ENCODE measurements around the gene GOT1. TPM values are rescaled to one million over a fixed set of nuclear protein-coding genes. Genes with fewer than 3 reads are reported as not detected.

Gene GOT1
- total RNA-seq, 1 experiment from 2014 or later = 56.8 TPM

- POLR2A ChIA-PET = no interaction called here
- Mint-ChIP-seq H3K27me3 (ENCODE audit: low read depth) (no peaks in the 10 kb centered on the region), H3K27ac (no peak overlapping the region), H3K4me1 (peaks cover 3% of the 10 kb centered on the region), H3K4me3 (no peak overlapping the region), H3K36me3 (peaks cover 30% of the 10 kb centered on the region), H3K9me3 (no peaks in the 10 kb centered on the region)
- no peak for DNase-seq (ENCODE audit: low spot score)
- CTCF ChIA-PET = no interaction called here
- ATAC-seq = no peak
- TF ChIP-seq ZNF512 (CRISPR knock-in tag; IDR thresholded peaks at IDR 0.05; ENCODE audit: borderline replicate concordance) = no peak
These were observed 7.8 kb downstream of the GOT1 start for GRCh38 chr10:99422529-99423096.

GRCh38 chr10:99421233-99421739 lies 9.1 kb downstream of the GOT1 start:
- CTCF ChIA-PET = no interaction called here
- Mint-ChIP-seq H3K36me3 (peaks cover 34% of the 10 kb centered on the region), H3K27me3 (ENCODE audit: low read depth) (no peaks in the 10 kb centered on the region), H3K9me3 (no peaks in the 10 kb centered on the region), H3K4me1 (peaks cover 3% of the 10 kb centered on the region), H3K27ac (no peak overlapping the region), H3K4me3 (no peak overlapping the region)
- ATAC-seq (no peak), DNase-seq (ENCODE audit: low spot score) (no peak)
- POLR2A ChIA-PET = no interaction called here
- TF ChIP-seq GABPB1 (CRISPR knock-in tag; IDR thresholded peaks at IDR 0.05) = peak; percentile 72; the same call in 1 of the 2 replicates
- TF ChIP-seq AR (CRISPR knock-in tag; IDR thresholded peaks at IDR 0.05) = no peak

- H3K27ac Mint-ChIP-seq = no peak overlapping the region
- ATAC-seq = no peak
- H3K9me3 Mint-ChIP-seq = no peaks in the 10 kb centered on the region
- H3K4me1 Mint-ChIP-seq = no peaks in the 10 kb centered on the region; the same call in none of the 2 replicates
- no peak overlapping the region for H3K4me3 Mint-ChIP-seq
- H3K36me3 Mint-ChIP-seq = peaks cover 36% of the 10 kb centered on the region
- ChIA-PET CTCF (no interaction called here), POLR2A (no interaction called here)
- no peak for DNase-seq (ENCODE audit: low spot score)
- H3K27me3 Mint-ChIP-seq (ENCODE audit: low read depth) = no peaks in the 10 kb centered on the region
- no peak for TF ChIP-seq ZBTB43 (CRISPR knock-in tag; IDR thresholded peaks at IDR 0.05)
- no peak for TF ChIP-seq PRDM15 (CRISPR knock-in tag; IDR thresholded peaks at IDR 0.05)
- TF ChIP-seq USF2 (CRISPR knock-in tag; IDR thresholded peaks at IDR 0.05) = no peak
- TF ChIP-seq ZNF281 (CRISPR knock-in tag; IDR thresholded peaks at IDR 0.05) = no peak
- no peak for TF ChIP-seq SOX15 (CRISPR knock-in tag; IDR thresholded peaks at IDR 0.05)
- no peak for TF ChIP-seq ZNF317 (CRISPR knock-in tag; IDR thresholded peaks at IDR 0.05; ENCODE audit: borderline replicate concordance, low read depth)
- no peak for TF ChIP-seq CTCF (IDR thresholded peaks at IDR 0.05)
- no peak for TF ChIP-seq AR (CRISPR knock-in tag; IDR thresholded peaks at IDR 0.05)
These were observed 10.7 kb downstream of the GOT1 start for GRCh38 chr10:99419688-99420087.
